Measurements from ENCODE around the gene GFRA1. TPM values are rescaled to one million over a fixed set of nuclear protein-coding genes. Genes with fewer than 3 reads are reported as not detected.

GFRA1 gene
- total RNA-seq, 2 donors from 2014 or later: 1.6 to 3.1 TPM

DNA sequence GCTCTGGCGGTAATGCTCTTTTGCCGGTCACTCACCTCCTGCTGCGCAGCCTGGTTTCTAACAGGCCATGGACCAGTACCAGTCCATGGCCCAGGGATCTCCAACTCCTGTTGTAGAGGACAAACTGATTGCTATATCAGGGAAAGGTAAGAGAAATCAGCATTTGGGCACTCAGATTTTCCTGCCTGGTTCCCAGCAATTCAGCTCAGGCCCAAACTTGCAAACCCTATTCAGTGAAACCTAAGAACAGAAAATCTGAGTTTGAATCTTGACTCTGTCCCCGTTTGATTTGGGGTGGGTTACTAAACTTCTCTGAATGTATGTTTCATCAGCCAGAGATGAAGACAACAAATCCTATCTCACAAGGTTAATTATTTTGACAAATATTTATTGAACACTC, 77.4 kb downstream of the GFRA1 start:
- peaks cover 14% of the 10 kb centered on the region for H3K9me3 Mint-ChIP-seq
- WGBS, 2 experiments (ENCODE audit: insufficient coverage in 1 of 2, insufficient read length in 1 of 2): 98 to 100% methylated on average over 1 to 4 of the region's 4 CpGs

DNA sequence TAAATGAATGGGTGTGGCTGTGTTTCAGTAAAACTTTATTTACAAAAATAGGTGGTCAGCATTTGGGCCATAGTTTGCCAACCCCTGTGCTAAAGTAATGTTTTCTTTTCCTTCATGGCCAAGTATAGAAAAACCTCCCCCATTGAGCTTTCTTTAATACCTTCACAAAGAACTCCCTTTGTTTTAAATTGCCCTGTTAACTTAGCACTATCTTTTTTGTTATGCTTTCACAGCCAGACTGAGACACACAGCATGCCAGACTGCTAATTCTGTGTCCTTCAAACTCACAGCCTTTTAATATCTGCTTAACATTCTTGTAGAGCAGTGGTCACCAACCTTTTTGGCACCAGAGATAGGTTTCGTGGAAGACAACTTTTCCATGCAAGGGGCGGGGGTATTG, 78.0 kb downstream of the GFRA1 start:
- Histone ChIP-seq H3K9ac (ENCODE audit: extremely low read depth, low read length, poor library complexity, severe bottlenecking) (no peak overlapping the region), H3K9me3 (ENCODE audit: control insufficient read depth, low read length) (peaks cover 13% of the 10 kb centered on the region), H3K4me3 (ENCODE audit: low read length) (no peak overlapping the region), H3K27ac (ENCODE audit: low read depth, low read length) (no peak overlapping the region), H3K4me1 (ENCODE audit: control insufficient read depth, insufficient read depth, low read length) (no peaks in the 10 kb centered on the region), H3K27me3 (ENCODE audit: control insufficient read depth, insufficient read depth, low read length, poor library complexity, severe bottlenecking) (no peaks in the 10 kb centered on the region), H3K36me3 (ENCODE audit: control insufficient read depth, insufficient read depth, low read length) (no peaks in the 10 kb centered on the region)
- Mint-ChIP-seq H3K36me3 (ENCODE audit: low read depth) (no peaks in the 10 kb centered on the region), H3K27me3 (ENCODE audit: insufficient read depth) (peaks cover 1% of the 10 kb centered on the region), H3K4me1 (no peaks in the 10 kb centered on the region), H3K4me3 (no peak overlapping the region), H3K9me3 (peaks cover 14% of the 10 kb centered on the region), H3K27ac (no peak overlapping the region)
- TF ChIP-seq, protein P1, sequence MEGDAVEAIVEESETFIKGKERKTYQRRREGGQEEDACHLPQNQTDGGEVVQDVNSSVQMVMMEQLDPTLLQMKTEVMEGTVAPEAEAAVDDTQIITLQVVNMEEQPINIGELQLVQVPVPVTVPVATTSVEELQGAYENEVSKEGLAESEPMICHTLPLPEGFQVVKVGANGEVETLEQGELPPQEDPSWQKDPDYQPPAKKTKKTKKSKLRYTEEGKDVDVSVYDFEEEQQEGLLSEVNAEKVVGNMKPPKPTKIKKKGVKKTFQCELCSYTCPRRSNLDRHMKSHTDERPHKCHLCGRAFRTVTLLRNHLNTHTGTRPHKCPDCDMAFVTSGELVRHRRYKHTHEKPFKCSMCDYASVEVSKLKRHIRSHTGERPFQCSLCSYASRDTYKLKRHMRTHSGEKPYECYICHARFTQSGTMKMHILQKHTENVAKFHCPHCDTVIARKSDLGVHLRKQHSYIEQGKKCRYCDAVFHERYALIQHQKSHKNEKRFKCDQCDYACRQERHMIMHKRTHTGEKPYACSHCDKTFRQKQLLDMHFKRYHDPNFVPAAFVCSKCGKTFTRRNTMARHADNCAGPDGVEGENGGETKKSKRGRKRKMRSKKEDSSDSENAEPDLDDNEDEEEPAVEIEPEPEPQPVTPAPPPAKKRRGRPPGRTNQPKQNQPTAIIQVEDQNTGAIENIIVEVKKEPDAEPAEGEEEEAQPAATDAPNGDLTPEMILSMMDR (conservative IDR thresholded peaks at IDR 0.05): no peak
- no peak for DNase-seq
- 88 to 95% methylated on average over 2 of the region's 2 CpGs for WGBS, 2 experiments (ENCODE audit: insufficient coverage in 1 of 2, insufficient read length in 1 of 2)

More for the DNA sequence above, 77.4 kb downstream of the GFRA1 start:
- Mint-ChIP-seq H3K4me3 (no peak overlapping the region), H3K27ac (no peak overlapping the region), H3K36me3 (ENCODE audit: low read depth) (no peaks in the 10 kb centered on the region), H3K4me1 (no peaks in the 10 kb centered on the region), H3K27me3 (ENCODE audit: insufficient read depth) (peaks cover 2% of the 10 kb centered on the region)
- TF ChIP-seq, protein P1 (conservative IDR thresholded peaks at IDR 0.05): no peak
- H3K4me1 ChIP-seq (ENCODE audit: control insufficient read depth, insufficient read depth, low read length): no peaks in the 10 kb centered on the region
- DNase-seq: no peak
- H3K27me3 ChIP-seq (ENCODE audit: control insufficient read depth, insufficient read depth, low read length, poor library complexity, severe bottlenecking): no peaks in the 10 kb centered on the region
- peaks cover 13% of the 10 kb centered on the region for H3K9me3 ChIP-seq (ENCODE audit: control insufficient read depth, low read length)
- H3K4me3 ChIP-seq (ENCODE audit: low read length): no peak overlapping the region
- H3K36me3 ChIP-seq (ENCODE audit: control insufficient read depth, insufficient read depth, low read length): no peaks in the 10 kb centered on the region
- no peak overlapping the region for H3K9ac ChIP-seq (ENCODE audit: extremely low read depth, low read length, poor library complexity, severe bottlenecking)
- no peak overlapping the region for H3K27ac ChIP-seq (ENCODE audit: low read depth, low read length)

DNA sequence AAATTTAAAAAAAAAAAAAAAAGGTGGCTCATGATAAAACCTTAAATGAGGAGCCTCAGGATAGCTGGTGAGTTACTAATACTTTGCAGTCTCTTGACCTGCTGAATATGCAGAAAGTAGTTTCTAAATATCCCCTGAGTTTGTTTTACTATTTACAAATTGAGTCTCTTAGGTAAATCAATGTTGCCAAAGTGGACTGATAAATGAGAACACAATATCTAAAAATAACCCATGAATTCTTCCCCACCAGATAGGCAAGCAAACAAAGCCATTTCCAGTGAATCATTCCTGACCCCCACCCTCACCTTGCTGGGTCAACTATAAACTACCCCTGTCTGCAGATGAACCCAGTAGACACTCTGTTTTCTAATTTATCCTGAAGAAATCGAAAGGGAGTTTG, 78.9 kb downstream of the GFRA1 start:
- Histone ChIP-seq H3K27ac (ENCODE audit: low read depth, low read length) (no peak overlapping the region), H3K9ac (ENCODE audit: extremely low read depth, low read length, poor library complexity, severe bottlenecking) (no peak overlapping the region), H3K27me3 (ENCODE audit: control insufficient read depth, insufficient read depth, low read length, poor library complexity, severe bottlenecking) (no peaks in the 10 kb centered on the region), H3K4me3 (ENCODE audit: low read length) (no peak overlapping the region), H3K36me3 (ENCODE audit: control insufficient read depth, insufficient read depth, low read length) (no peaks in the 10 kb centered on the region), H3K9me3 (ENCODE audit: control insufficient read depth, low read length) (peaks cover 13% of the 10 kb centered on the region), H3K4me1 (ENCODE audit: control insufficient read depth, insufficient read depth, low read length) (no peaks in the 10 kb centered on the region)
- TF ChIP-seq, protein P1 (conservative IDR thresholded peaks at IDR 0.05): no peak
- H3K27ac Mint-ChIP-seq: no peak overlapping the region
- 93% methylated on average over 1 of the region's 1 CpG; no CpG with 5 or more reads in 1 of the 2 experiments for WGBS, 2 experiments (ENCODE audit: insufficient coverage in 1 of 2, insufficient read length in 1 of 2)
- no peaks in the 10 kb centered on the region for H3K36me3 Mint-ChIP-seq (ENCODE audit: low read depth)
- H3K4me3 Mint-ChIP-seq: no peak overlapping the region
- H3K27me3 Mint-ChIP-seq (ENCODE audit: insufficient read depth): no peaks in the 10 kb centered on the region
- H3K9me3 Mint-ChIP-seq: peaks cover 14% of the 10 kb centered on the region
- H3K4me1 Mint-ChIP-seq: no peaks in the 10 kb centered on the region
- no peak for DNase-seq
